Thyroid gland (tissue), 4 donors: ENCODE measurements around the gene NAA15. TPM values are rescaled to one million over a fixed set of nuclear protein-coding genes. Genes with fewer than 3 reads are reported as not detected.

ENCODE experiments used
- DNase-seq, 2 donors: peaks; one replicate each; pipeline ENCODE4 v3.0.0-alpha.2; 2019
- H3K27ac ChIP-seq, 3 donors: fragments of 200-600 bp; sonication (generic); 1 replicate in 2 of 3; 2 replicates in 1 of 3; pipeline ENCODE4 v1.5.1; 2016 to 2019; ENCODE audit warnings: mild to moderate bottlenecking in 1 of 3, moderate library complexity in 1 of 3
- H3K27me3 ChIP-seq: fragments of 200-600 bp; sonication (generic); one replicate; pipeline ENCODE4 v1.5.1; 2019
- H3K36me3 ChIP-seq, 2 donors: fragments of 200-600 bp; sonication (generic); one replicate each; pipeline ENCODE4 v1.5.1; 2016 to 2019
- H3K4me1 ChIP-seq, 2 donors: fragments of 200-600 bp; sonication (generic); one replicate each; pipeline ENCODE4 v1.5.1; 2017 to 2019
- H3K4me3 ChIP-seq, 3 donors: fragments of 200-600 bp; sonication (generic); replicated peaks in 1 of 3; 1 replicate in 2 of 3; 2 replicates in 1 of 3; pipeline ENCODE4 v1.5.1; 2016; ENCODE audit warnings: mild to moderate bottlenecking in 1 of 3
- H3K9me3 ChIP-seq: fragments of 200-600 bp; sonication (generic); one replicate; pipeline ENCODE4 v1.5.1; 2017
- POLR2A ChIP-seq, 2 donors: fragments of 450-650 bp; IDR thresholded peaks; one replicate each; pipeline ENCODE4 v1.6.1; 2017; ENCODE audit warnings: antibody characterized with exemption in 2 of 2, mild to moderate bottlenecking in 2 of 2, moderate library complexity in 1 of 2
- WGBS, 2 donors: methylation state at CpG; one replicate each; pipeline ENCODE4 v1.1.5; 2017; 5-methylcytosine and 5-hydroxymethylcytosine counted together
- intact Hi-C: fragments of 100-400 bp; cut with DNase I; formaldehyde crosslinking; loops from one replicate; pipeline ENCODE4 v1.15.1; 2023
- total RNA-seq, 4 donors: library from RNA; depleted of rRNA; stranded (reverse); fragments of >200 nt; gene quantifications; one replicate each; pipeline ENCODE4 v1.2.3, GENCODE V29; 2016
- TF ChIP-seq, protein P1 (sequence below), 6 experiments: fragments of 200-600 bp in 3 of 6; fragments of 450-650 bp in 3 of 6; sonication (generic) in 3 of 6; IDR thresholded peaks; one replicate each; pipeline ENCODE4 v1.5.1; 2016 to 2019; ENCODE audit warnings: antibody characterized with exemption in 6 of 6, mild to moderate bottlenecking in 2 of 6, inconsistent platforms in 1 of 6, moderate library complexity in 1 of 6

NAA15 gene
- total RNA-seq, 4 donors from 2014 or later: 21.7 to 47.7 (median 24.6) TPM

DNA sequence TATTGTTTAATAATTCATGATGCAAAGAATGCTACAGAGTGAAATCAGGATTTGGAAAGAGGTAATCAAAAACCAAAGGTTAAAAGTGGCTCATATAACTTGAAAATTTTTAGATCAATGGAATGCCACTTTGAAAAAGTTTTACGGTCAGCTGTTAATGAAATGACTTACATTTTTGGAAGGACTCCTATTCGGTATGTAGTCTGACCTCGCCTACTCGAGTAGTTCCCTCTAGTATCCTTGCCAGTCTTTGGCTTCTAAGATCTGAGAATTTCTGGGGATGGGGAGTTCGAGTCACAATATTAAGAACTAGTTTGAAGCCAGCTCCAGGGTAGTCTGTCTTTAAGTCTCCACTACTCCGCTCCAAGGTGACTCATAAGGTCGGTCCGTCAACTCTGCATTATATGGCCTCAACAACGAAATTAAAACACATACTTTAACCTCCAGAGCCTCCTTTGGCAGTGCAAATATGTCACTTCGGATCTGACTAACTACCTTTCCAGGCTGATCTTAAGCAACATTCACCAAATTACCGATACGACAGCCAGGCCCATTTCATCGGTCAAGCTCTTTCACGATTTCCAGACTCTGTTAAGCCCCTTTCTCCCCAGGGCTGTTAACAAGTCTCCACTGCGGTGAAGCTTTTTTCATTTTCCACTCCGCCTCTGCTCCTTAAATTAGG is 733 bp upstream of the NAA15 start:
- Histone ChIP-seq H3K4me1 (peaks cover 20 to 23% of the 10 kb centered on the region in 2 donors), H3K36me3 (peaks cover 0 to 6% of the 10 kb centered on the region in 2 donors), H3K9me3 (no peaks in the 10 kb centered on the region), H3K27ac (peak overlapping the region; percentile 87 to 88 (median 88)), H3K4me3 (peak overlapping the region; percentile 21 to 83 (median 55)), H3K27me3 (no peaks in the 10 kb centered on the region)
- 10 to 11% methylated on average over 16 of the region's 16 CpGs for WGBS, 2 donors
- intact Hi-C loops: no loop called here
- DNase-seq: peak in 1 of 2 donors; percentile 11
- no peak for TF ChIP-seq POLR2A (IDR thresholded peaks at IDR 0.05)
- TF ChIP-seq, protein P1, sequence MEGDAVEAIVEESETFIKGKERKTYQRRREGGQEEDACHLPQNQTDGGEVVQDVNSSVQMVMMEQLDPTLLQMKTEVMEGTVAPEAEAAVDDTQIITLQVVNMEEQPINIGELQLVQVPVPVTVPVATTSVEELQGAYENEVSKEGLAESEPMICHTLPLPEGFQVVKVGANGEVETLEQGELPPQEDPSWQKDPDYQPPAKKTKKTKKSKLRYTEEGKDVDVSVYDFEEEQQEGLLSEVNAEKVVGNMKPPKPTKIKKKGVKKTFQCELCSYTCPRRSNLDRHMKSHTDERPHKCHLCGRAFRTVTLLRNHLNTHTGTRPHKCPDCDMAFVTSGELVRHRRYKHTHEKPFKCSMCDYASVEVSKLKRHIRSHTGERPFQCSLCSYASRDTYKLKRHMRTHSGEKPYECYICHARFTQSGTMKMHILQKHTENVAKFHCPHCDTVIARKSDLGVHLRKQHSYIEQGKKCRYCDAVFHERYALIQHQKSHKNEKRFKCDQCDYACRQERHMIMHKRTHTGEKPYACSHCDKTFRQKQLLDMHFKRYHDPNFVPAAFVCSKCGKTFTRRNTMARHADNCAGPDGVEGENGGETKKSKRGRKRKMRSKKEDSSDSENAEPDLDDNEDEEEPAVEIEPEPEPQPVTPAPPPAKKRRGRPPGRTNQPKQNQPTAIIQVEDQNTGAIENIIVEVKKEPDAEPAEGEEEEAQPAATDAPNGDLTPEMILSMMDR (IDR thresholded peaks at IDR 0.05): no peak

DNA sequence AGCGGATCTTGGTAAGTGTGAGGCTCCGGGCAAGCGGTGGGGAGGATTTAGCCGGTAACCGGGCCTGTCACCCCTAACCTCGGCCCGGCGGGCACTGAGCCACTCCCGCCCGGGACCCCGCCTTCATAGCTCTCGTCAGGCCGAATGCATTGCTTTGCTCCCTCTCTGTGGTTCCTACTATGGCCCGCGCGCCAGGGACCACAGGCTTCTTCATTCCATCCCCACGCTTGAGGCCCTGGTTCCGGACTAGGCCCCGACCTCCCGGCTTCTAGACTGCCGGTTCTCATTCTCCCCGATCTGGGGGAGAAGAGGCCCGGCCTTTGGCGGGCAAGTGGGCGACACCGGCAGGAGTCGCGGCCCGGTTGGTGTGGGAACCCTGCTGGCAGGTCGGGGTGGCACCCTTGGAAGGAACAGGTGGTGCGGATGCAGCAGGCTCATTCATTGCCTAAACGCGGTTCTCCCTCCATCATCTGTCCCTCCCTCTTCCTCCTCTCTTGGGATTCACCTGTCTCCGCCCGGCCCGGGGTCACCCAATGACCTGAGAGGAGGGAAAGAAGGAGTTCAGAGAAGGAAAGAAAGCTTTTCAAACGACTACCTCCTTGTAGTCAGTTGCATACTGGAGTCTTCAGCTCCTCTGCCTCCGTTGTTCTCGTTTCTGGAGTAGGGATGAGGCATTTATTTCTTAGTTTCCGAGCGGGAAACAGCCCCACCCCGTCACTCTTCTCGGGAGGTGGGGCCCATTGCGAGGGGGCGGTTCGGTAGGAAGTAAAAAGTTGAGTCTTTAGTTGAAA is 711 bp downstream of the NAA15 start, which contains the start of gene NDUFC1:
Gene NDUFC1 (minus strand): TSS at position 657 of the 791 bp plus-strand sequence. CDS start 6,679 bp downstream, outside the sequence.
- H3K36me3 ChIP-seq: peaks cover 0 to 6% of the 10 kb centered on the region in 2 donors
- peak within 1 kb of the TSS; percentile 83 to 94 (median 92) for H3K4me3 ChIP-seq
- WGBS, 2 donors: 0% methylated on average over 35 to 37 of the region's 46 CpGs
- peaks cover 20 to 23% of the 10 kb centered on the region in 2 donors for H3K4me1 ChIP-seq
- no peaks in the 10 kb centered on the region for H3K9me3 ChIP-seq
- intact Hi-C loops: no loop called here
- DNase-seq: peak; percentile 50 to 54
- TF ChIP-seq, protein P1 (IDR thresholded peaks at IDR 0.05): peak in 4 of 6 experiments; percentile 17 to 34 (median 23)
- peak in 1 of 2 donors; percentile 34 for TF ChIP-seq POLR2A (IDR thresholded peaks at IDR 0.05)
- H3K27me3 ChIP-seq: no peaks in the 10 kb centered on the region
- H3K27ac ChIP-seq: peak within 1 kb of the TSS; percentile 66 to 88 (median 88)

DNA sequence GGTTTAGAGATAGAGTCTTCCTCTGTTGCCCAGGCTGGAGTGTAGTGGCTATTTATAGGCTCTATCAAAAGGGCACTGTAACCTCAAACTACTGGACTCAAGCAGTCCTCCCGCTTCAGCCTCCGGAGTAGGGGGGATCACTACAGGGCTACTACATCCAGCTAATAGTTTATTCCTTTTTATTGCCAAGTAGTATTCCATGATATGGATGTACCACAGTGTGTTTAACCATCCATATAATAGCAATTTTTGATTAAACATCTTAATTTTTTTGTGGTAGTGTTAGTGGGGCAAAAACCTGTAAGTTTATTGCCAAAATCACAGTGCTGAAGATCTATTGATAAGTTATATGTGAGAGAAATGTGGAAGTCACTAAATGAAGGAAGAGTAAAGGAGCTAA is 3.6 kb downstream of the NAA15 start:
- H3K27me3 ChIP-seq: no peaks in the 10 kb centered on the region
- no peak overlapping the region for H3K4me3 ChIP-seq
- no peaks in the 10 kb centered on the region for H3K9me3 ChIP-seq
- peaks cover 0 to 6% of the 10 kb centered on the region in 2 donors for H3K36me3 ChIP-seq
- TF ChIP-seq, protein P1 (IDR thresholded peaks at IDR 0.05): no peak
- TF ChIP-seq POLR2A (IDR thresholded peaks at IDR 0.05): no peak
- no peak overlapping the region for H3K27ac ChIP-seq
- DNase-seq: no peak
- intact Hi-C loops: no loop called here
- WGBS, 2 donors: 98 to 100% methylated on average over 2 of the region's 2 CpGs
- H3K4me1 ChIP-seq: peaks cover 17 to 19% of the 10 kb centered on the region in 2 donors

DNA sequence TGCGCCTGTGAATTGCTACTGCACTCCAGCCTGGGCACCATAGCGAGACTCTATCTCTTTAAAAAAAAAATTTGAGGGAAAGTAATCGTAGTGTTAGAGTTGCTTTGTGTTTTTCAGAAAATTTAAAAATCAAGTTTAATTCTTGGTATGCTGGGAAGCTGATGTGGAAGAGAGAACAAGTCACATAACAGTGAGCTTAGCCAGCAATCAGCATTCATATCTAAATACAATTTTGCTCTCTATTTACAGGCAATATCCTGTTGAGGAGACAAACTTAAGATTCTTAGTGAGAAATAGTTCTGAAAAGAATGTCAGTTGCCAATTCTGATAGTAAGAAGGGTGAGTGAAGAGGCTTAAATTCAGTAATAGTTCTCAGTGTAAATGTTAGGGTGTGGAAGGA is 10.6 kb downstream of the NAA15 start:
- WGBS, 2 donors: 83% methylated on average over 3 of the region's 3 CpGs
- H3K36me3 ChIP-seq: no peaks in the 10 kb centered on the region
- no peaks in the 10 kb centered on the region for H3K9me3 ChIP-seq
- no peaks in the 10 kb centered on the region for H3K27me3 ChIP-seq
- H3K27ac ChIP-seq: peak overlapping the region in 2 of 3 donors; percentile 27 to 51
- H3K4me3 ChIP-seq: no peak overlapping the region
- H3K4me1 ChIP-seq: peaks cover 26 to 32% of the 10 kb centered on the region in 2 donors
- DNase-seq: no peak
- intact Hi-C loops: no loop called here
- no peak for TF ChIP-seq POLR2A (IDR thresholded peaks at IDR 0.05)
- TF ChIP-seq, protein P1 (IDR thresholded peaks at IDR 0.05): no peak
